GM18502 (cell line): Measurements from ENCODE around the gene OSBPL2.

Source experiments
- ATAC-seq: cut with Tn5 transposase; IDR thresholded peaks from one replicate; pipeline ENCODE4 v1.9.1; 2021; ENCODE audit warnings: mild to moderate bottlenecking; ENCODE audit not compliant: unreplicated experiment, poor library complexity

The OSBPL2 gene

GRCh38 chr20:62294516-62294915, 56.2 kb downstream of the OSBPL2 start:
- no peak for ATAC-seq

- ATAC-seq, result no peak
Measured at GRCh38 chr20:62296724-62297448, 58.6 kb downstream of the OSBPL2 start.

- ATAC-seq, result no peak
Measured at GRCh38 chr20:62297449-62298227, 59.3 kb downstream of the OSBPL2 start.

- ATAC-seq, result no peak
Measured at GRCh38 chr20:62298577-62299249, 60.4 kb downstream of the OSBPL2 start.

- no peak for ATAC-seq
Measured at GRCh38 chr20:62299666-62300236, 61.4 kb downstream of the OSBPL2 start.

- ATAC-seq, result no peak
Measured at GRCh38 chr20:62300319-62300718, 62.0 kb downstream of the OSBPL2 start.

GRCh38 chr20:62301111-62301668, 62.9 kb downstream of the OSBPL2 start:
- ATAC-seq, result no peak

GRCh38 chr20:62301773-62302340, 63.5 kb downstream of the OSBPL2 start:
- ATAC-seq, result peak; percentile 37

GRCh38 chr20:62302341-62303061, 64.2 kb downstream of the OSBPL2 start, which contains the start of gene ADRM1:
Gene ADRM1, plus strand, starts transcription at chr20:62302997. Its CDS starts 572 bp downstream, at chr20:62303569.
- peak; percentile 85 for ATAC-seq

GRCh38 chr20:62303062-62303339, 64.7 kb downstream of the OSBPL2 start:
- no peak for ATAC-seq

- no peak for ATAC-seq
Measured at GRCh38 chr20:62303340-62304226, 65.3 kb downstream of the OSBPL2 start.

GRCh38 chr20:62304331-62305148, 66.2 kb downstream of the OSBPL2 start:
- no peak for ATAC-seq

GRCh38 chr20:62305149-62305764, 66.9 kb downstream of the OSBPL2 start:
- ATAC-seq, result no peak

- ATAC-seq, result no peak
Measured at GRCh38 chr20:62305765-62306413, 67.6 kb downstream of the OSBPL2 start.

GRCh38 chr20:62306414-62307187, 68.3 kb downstream of the OSBPL2 start:
- ATAC-seq, result no peak
